ENCODE results near the gene AMH. TPM values are rescaled to one million over a fixed set of nuclear protein-coding genes. Genes with fewer than 3 reads are reported as not detected.
A peak's percentile ranks its signal among the peaks of the same experiment; 100 is the strongest.

Gene AMH
- total and polyA plus RNA-seq, 2 of the 13 experiments (the other 11 are each of a cell fraction or from before 2014, with no cell fraction given) = 0.03 to 0.18 TPM

GRCh38 chr19:2274185-2274711 is 25.1 kb downstream of the AMH start:
- Histone ChIP-seq H3K4me2 (ENCODE audit: low read depth, low read length) (peak overlapping the region; percentile 63), H2AFZ (ENCODE audit: low read length) (no peak overlapping the region), H3K9me3 (ENCODE audit: low read length) (no peaks in the 10 kb centered on the region), H4K20me1 (ENCODE audit: insufficient read depth, low read length) (peaks cover 58% of the 10 kb centered on the region), H3K27ac (ENCODE audit: extremely low read length, insufficient read depth, low read length) (no peak overlapping the region), H3K36me3 (replicated peaks in 1 of 2; ENCODE audit: control insufficient read depth in 1 of 2, insufficient read depth in 2 of 2, low read length in 2 of 2) (peaks cover 4 to 17% of the 10 kb centered on the region in 2 experiments; a peak in 4 of 5 replicates), H3K4me3 (replicated peaks in 1 of 3; ENCODE audit: insufficient read depth in 1 of 3, low read depth in 2 of 3, low read length in 3 of 3) (0 out of 6 replicates have a peak overlapping the region, but pooled peaks of 1 of the 3 experiments have one; percentile 56), H3K4me1 (ENCODE audit: insufficient read depth, low read length) (peaks cover 40% of the 10 kb centered on the region), H3K27me3 (ENCODE audit: control insufficient read depth in 1 of 2, insufficient read depth in 2 of 2, low read length in 2 of 2) (no peaks in the 10 kb centered on the region), H3K9ac (ENCODE audit: insufficient read depth, low read depth, low read length) (peak overlapping the region; percentile 7; the same call in 1 of the 2 replicates), H3K79me2 (ENCODE audit: insufficient read depth, low read length) (peaks cover 33% of the 10 kb centered on the region)
- 95% methylated on average over 9 of the region's 9 CpGs for WGBS (ENCODE audit: low lambda C conversion rate)
- in situ Hi-C loops (cut with HindIII; ENCODE audit: extremely low pct_ligation_motif_present, low pct_unique_long_range_greater_than_20kb) (no loop called here), intact Hi-C loops (cut with micrococcal nuclease; ENCODE audit: unreplicated experiment) (loop anchor here (5.0 kb wide), 1 partner anchor 37 kb away; the partner anchor contains the start of genes PLEKHJ1 and SF3A2)
- ChIA-PET POLR2A (interaction anchor here (1.3 to 1.7 kb wide), 2 partner anchors 11 to 123 kb away, joined by 3 to 7 read pairs; partner anchors contain the start of gene AP3D1), CTCF (ENCODE audit: low intra/inter-chr PET ratio, low total read pairs) (interaction anchor here (1.1 to 1.7 kb wide), 4 partner anchors 20 to 41 kb away, joined by 3 to 17 read pairs (median 14); partner anchors contain the start of genes PLEKHJ1 and SF3A2)
- ATAC-seq = no peak
- DNase-seq (ENCODE audit: low spot score) = no peak
- peak; percentile 89 for TF ChIP-seq ZKSCAN1 (IDR thresholded peaks at IDR 0.05; ENCODE audit: low read length)
- TF ChIP-seq ZMYM3 (CRISPR knock-in tag; IDR thresholded peaks at IDR 0.05) = peak; percentile 64; the same call in 1 of the 2 replicates
- TF ChIP-seq POLR2A (IDR thresholded peaks at IDR 0.05; ENCODE audit: insufficient read depth in 1 of 2, low read depth in 2 of 2, low read length in 2 of 2) = peak in 1 of 2 experiments; percentile 38; a peak in 1 of 4 replicates
- no peak for TF ChIP-seq RAD21 (CRISPR knock-in tag; IDR thresholded peaks at IDR 0.05)
- no peak for TF ChIP-seq ZNF367 (CRISPR knock-in tag; IDR thresholded peaks at IDR 0.05; ENCODE audit: borderline replicate concordance)
- peak; percentile 34 for TF ChIP-seq ZFP36 (IDR thresholded peaks at IDR 0.05; ENCODE audit: borderline replicate concordance, low read depth, low read length, partially characterized antibody)
- no peak for TF ChIP-seq ZNF572 (CRISPR knock-in tag; IDR thresholded peaks at IDR 0.05)
- no peak for FAIRE-seq
- no TSS peak for BruUV-seq (replicated peaks)

Data from HepG2 (cell line).